ENCODE measurements around the gene SLC12A3.

Gene SLC12A3

GRCh38 chr16:56864960-56865359 is at the start of gene SLC12A3:
SLC12A3 (plus strand) TSS chr16:56865207; CDS start chr16:56865236, 29 bp downstream.
- DNase-seq (ENCODE audit: low read depth in 2 of 2) = no peak

DNA sequence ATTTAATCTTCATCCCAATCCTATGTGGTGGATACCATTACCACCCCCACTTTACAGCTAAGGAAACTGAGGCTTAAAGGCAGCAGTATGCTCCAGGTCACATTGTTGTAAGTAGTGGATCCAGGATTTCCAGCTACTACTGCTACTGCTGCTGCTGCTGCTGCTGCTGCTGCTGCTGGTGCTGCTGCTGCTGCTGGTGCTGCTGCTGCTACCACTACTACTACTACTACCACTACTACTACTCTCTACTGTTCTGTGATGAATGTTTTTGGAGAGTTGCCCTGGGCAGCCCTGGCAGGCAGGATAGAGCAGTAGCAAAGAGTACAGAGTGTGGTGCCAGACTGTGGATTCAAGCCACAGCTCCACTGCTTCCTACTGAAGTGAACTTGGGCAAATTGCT is 49.3 kb upstream of the SLC12A3 start:
- DNase-seq (ENCODE audit: low read depth in 2 of 2) = no peak

DNA sequence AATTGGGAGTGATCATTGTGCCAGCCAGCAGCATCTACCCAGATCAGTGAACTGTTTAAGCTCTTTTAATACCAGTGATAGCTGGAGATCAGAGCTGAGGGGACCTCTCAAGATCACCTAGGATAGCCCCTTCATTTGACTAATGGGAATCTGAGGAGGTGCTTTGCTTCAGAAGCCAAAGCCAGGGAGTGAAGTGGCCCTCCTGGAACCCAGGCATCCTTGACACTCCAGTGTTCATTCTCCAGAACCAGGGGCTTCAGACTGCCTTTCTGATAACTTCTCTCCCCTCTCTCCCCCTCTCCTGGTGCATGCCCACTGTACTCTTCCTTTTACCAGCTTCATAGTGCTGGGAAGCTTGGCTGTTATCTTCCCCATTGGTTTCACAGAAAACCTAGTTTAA is 48.0 kb upstream of the SLC12A3 start:
- no peak for DNase-seq (ENCODE audit: low read depth in 2 of 2)

DNA sequence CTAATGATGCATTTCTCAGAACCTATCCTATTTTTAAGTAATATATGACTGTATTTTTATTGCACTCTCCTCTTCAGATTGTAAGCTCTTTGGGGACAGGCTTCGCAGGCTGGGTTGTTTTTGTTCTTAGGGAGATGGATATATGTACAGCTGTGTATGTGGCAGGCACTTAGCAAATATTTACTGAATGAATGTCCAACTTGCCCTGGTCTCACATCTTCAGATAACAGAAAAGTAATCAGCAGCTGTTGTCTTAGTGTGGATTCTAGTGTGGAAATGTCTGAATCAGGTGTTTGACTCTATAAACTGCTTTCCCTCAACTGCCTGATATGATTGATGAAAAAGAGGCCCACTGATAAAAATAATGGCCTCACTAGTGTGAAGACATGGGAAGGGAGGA is 47.1 kb upstream of the SLC12A3 start:
- DNase-seq (ENCODE audit: low read depth in 2 of 2) = no peak

GRCh38 chr16:56823081-56823733 is 41.8 kb upstream of the SLC12A3 start:
- DNase-seq (ENCODE audit: low read depth in 2 of 2) = no peak

DNA sequence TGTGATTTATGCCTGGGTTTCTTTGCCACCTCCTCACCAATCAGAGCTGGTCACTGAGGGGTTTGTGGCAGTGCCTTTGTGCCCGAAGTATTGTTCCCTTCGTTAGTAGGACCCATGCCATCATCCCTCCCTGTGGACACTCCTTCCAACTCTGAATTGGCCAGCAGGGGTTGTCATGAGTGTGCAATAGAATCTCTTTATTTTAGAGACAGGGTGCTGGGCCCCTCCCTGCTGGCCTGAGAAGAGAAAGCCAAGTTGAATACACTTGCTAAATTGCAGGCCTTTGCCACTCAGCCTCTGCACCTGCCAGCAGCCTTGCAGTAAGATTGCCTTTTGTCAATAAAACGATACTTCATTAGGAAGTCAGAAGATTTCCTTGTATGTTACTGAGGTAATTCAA is 40.7 kb upstream of the SLC12A3 start:
- DNase-seq (ENCODE audit: low read depth in 2 of 2) = no peak

DNA sequence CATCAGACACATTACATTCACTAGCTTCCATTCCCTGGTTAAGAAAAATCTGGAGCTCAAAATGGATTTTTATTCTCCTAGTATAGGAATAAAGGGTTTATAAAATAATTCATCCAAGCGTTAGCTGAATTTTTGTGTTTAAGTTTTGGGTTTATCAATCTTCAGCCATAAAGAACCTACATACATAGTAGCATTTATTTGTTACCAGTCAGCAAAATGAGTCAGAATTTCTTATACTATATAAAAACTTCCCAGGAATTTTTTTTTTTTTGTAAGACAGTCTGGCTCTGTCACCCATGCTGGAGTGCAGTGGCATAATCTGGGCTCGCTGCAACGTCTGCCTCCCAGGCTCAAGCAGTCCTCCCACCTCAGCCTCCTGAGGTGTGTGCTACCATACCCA is 40.2 kb upstream of the SLC12A3 start:
- DNase-seq (ENCODE audit: low read depth in 2 of 2) = no peak

GRCh38 chr16:56825826-56826225 is 39.2 kb upstream of the SLC12A3 start:
- no peak for DNase-seq (ENCODE audit: low read depth in 2 of 2)

GRCh38 chr16:56828647-56829046 is 36.4 kb upstream of the SLC12A3 start:
- no peak for DNase-seq (ENCODE audit: low read depth in 2 of 2)

DNA sequence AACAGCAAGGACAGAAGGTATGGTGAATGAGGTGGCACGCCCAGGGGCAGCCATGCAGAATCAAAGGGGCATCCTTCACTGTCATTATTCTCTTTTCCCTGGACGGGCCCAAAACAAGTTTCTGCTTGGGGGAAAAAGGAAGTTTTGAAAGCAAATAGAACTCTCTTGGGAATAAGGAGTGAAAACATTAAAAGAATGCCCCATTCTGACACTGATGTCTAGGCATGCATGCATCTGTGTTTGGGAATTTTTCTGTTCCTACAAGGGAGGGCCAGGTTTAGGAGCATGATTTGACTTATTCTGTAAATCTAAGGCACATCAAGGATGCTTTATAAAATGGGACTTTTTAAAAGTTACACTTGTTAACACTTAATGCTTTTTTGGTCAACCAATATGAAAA is 34.3 kb upstream of the SLC12A3 start:
- no peak for DNase-seq (ENCODE audit: low read depth in 2 of 2)

DNA sequence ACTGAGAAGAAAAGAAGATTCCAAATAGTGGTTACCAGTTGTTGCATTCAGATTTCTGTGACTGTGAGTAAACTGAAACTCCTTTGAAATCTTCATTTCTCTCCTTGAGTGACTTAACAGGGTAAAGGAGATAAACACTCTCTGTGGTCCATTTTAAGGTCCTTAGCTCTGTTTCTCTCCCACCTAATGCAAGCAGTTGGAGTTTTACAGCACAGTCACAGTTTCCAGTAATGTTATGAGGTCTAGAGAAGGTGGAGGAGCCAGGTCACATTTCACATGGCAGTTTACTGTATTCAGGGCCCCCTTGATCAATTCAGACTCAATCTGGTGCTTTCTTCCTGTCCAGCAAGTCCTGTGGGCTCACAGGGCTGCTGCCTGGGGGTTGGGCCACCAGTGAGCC is 32.2 kb upstream of the SLC12A3 start:
- no peak for DNase-seq (ENCODE audit: low read depth in 2 of 2)

DNA sequence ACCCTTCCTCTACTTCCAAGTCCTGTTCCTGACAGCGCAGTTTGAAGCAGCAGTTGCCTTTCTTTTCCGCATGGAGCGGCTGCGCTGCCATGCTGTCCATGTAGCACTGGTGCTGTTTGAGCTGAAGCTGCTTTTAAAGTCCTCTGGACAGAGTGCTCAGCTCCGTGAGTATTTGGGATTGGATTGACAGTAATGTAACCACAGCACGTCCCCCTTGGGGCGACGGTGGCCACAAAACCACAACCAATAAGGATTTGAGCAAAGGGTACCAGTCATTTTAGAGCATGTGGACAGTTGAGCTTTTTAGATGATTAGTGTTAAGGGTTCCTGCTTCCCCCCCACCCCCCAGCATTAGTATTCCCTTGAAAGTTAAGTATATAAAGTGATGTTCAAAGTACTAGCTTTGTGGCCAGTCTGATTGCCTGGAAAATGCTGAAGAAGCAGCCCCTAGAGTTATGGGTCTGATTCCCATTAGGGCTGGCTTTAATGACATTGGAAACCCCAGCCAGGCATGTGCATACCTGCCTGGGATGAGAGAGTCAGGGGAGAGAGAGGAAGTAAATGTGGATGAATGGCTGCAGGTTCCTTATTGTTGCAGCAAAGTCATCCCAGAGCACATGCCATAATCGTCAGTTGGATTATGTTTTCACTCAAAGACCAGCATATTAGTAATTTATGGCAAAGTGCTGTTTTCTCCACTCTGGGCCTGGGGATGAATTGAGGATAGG is 31.6 kb upstream of the SLC12A3 start:
- DNase-seq (ENCODE audit: low read depth in 2 of 2) = no peak

- no peak for DNase-seq (ENCODE audit: low read depth in 2 of 2)
These were observed 29.7 kb upstream of the SLC12A3 start for GRCh38 chr16:56835320-56835719.

DNA sequence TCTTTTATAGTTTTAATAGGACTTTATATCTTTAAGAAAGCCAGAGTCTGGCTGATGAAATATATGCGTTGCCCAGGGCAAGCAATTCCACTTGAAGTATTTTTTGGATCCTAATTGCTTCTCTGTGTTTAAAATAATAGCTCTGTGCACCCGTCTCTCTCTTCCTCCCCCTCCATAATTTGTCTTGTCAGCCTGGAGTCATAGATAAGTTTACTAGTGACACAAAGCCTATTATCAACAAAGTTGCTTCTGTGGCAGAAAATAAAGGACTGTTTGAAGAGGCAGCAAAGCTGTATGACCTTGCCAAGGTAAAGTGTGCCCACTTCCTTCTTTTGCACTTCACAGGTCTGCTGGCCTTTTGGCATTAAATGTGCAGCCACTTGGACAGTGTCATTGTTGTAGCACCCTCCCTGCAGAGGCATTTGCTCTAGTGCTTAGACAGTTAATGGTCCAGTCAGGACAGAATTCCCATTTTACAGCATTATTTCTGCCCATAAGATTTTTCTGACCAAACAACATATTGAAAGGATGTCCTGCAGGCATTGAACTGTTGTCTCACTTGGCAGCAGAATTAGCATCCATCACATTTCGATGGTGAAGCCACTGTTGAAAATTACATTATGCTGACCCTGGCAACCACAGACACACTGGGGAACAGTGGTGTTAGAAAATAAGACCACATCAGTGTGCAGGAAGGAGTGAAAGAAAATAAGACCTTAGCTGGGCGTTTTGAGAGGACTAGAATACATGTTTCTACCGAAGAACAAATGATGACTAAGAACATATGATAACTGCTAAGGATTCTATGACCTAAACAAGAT is 28.4 kb upstream of the SLC12A3 start:
- DNase-seq (ENCODE audit: low read depth in 2 of 2) = no peak

DNA sequence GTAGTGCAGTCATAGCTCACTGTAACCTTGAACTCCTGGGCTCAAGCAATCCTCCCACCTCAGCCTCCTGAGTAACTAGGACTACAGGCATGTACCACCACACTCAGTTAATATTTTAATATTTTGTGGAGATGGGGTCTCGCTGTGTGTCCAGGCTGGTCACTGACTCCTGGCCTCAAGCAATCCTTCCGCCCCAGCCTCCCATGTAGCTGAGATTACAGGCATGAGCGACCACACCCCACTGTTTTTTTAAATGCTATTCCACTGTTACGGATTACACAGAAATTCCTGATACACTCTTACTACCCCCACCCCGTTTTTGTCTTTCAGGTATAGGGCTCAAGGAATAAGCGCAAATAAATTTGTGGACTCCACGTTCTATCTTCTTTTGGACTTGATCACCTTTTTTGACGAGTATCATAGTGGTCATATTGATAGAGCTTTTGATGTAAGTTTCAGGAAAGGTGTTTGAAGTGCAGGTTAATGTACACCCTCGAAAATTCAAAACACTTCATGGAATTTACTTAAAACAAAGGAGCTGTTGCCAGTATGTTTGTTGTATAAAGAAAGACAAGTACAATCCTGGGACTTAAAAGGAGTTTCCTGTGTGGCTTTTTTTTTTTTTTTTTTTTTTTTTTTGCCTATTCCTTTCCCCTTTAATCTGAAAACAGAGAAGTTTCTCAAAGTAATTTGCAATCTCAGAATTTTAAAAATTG is 26.2 kb upstream of the SLC12A3 start:
- no peak for DNase-seq (ENCODE audit: low read depth in 2 of 2)

- no peak for DNase-seq (ENCODE audit: low read depth in 2 of 2)
These were observed 23.8 kb upstream of the SLC12A3 start for GRCh38 chr16:56841233-56841632.

DNA sequence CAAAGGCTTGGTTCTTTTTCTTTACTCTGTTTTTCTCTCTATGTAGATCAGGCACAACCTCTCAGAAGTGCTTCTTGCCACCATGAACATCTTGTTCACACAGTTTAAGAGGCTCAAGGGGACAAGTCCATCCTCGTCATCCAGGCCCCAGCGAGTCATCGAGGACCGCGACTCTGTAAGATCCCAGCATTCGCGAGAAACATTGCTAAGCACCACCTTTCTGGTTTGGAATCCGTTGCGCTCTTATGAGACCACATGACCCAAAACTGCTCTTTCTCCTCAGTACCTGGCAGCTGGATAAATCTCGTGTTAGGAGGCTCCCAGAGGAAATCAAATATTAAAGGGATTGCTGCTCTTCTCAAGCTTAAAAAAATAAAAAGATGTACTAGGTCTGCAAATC is 23.3 kb upstream of the SLC12A3 start:
- no peak for DNase-seq (ENCODE audit: low read depth in 2 of 2)

- DNase-seq (ENCODE audit: low read depth in 2 of 2) = no peak
These were observed 22.9 kb upstream of the SLC12A3 start for GRCh38 chr16:56842133-56842532.

DNA sequence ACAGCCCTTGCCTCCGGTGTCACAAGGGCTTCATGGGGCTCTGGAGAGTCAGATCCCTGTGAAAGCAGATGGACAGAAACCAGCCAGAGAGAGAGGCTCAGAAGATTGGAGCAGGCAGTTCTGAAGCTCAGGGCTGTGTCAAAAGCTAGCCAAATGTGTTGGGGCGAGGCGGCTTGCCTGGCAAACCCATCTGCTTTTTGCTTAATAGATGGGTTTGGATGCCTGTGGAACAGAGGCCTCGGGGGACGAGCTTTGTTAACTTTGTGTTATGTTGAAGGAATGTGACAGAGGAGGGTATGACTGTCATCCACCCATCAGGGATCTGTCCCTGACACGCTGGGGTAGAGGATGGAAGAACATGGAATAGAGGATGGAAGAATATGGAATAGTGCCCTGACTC is 21.0 kb upstream of the SLC12A3 start:
- no peak for DNase-seq (ENCODE audit: low read depth in 2 of 2)

- no peak for DNase-seq (ENCODE audit: low read depth in 2 of 2)
These were observed 17.7 kb upstream of the SLC12A3 start for GRCh38 chr16:56847173-56847910.
